Neural cell (in vitro differentiated cells): ENCODE data around the gene AKT3. TPM values are rescaled to one million over a fixed set of nuclear protein-coding genes. Genes with fewer than 3 reads are reported as not detected.

Source experiments
- H2AFZ ChIP-seq: fragments of 200-600, 300-800 bp; sonication (generic), shearing (Covaris generic); 2 replicates; pipeline ENCODE4 v1.6.0; 2014; ENCODE audit warnings: low read depth, mild to moderate bottlenecking, antibody characterized with exemption, low read length, moderate library complexity
- H3F3A ChIP-seq: fragments of 200-600 bp; shearing (Covaris generic); 2 replicates; pipeline ENCODE4 v1.6.1; 2016; ENCODE audit warnings: mild to moderate bottlenecking, moderate library complexity, mixed read lengths, antibody characterized with exemption, low read length; ENCODE audit not compliant: insufficient read depth, poor library complexity, severe bottlenecking
- H3K27ac ChIP-seq: fragments of 200-600, 300-800 bp; sonication (generic), shearing (Covaris generic); 2 replicates; pipeline ENCODE4 v1.5.1; 2014; ENCODE audit warnings: mild to moderate bottlenecking, low read length, moderate library complexity
- H3K27me3 ChIP-seq: fragments of 300-800, 200-600 bp; sonication (generic), shearing (Covaris generic); 2 replicates; pipeline ENCODE4 v1.6.0; 2014; ENCODE audit warnings: mild to moderate bottlenecking, low read depth, low read length, moderate library complexity; ENCODE audit not compliant: insufficient read depth
- H3K36me3 ChIP-seq: fragments of 300-800, 200-600 bp; sonication (generic), shearing (Covaris generic); 2 replicates; pipeline ENCODE4 v1.5.1; 2014; ENCODE audit warnings: mild to moderate bottlenecking, antibody characterized with exemption, low read length, moderate library complexity; ENCODE audit not compliant: insufficient read depth
- H3K4me2 ChIP-seq: fragments of 300-800, 200-600 bp; sonication (generic), shearing (Covaris generic); 2 replicates; pipeline ENCODE4 v1.6.0; 2014; ENCODE audit warnings: mild to moderate bottlenecking, low read length
- H3K4me3 ChIP-seq: fragments of 300-800, 200-600 bp; sonication (generic), shearing (Covaris generic); 2 replicates; pipeline ENCODE4 v1.5.1; 2014; ENCODE audit warnings: mild to moderate bottlenecking, low read length, moderate library complexity
- H3K79me2 ChIP-seq: fragments of 200-600 bp; shearing (Covaris generic); replicated peaks from 2 replicates; pipeline ENCODE4 v1.6.0; 2014; ENCODE audit warnings: mild to moderate bottlenecking, low read length, moderate library complexity; ENCODE audit not compliant: insufficient read depth
- H3K9ac ChIP-seq: fragments of 300-800, 200-600 bp; sonication (generic), shearing (Covaris generic); 2 replicates; pipeline ENCODE4 v1.6.1; 2016; ENCODE audit warnings: mild to moderate bottlenecking, low read length, mixed read lengths
- H3K9me2 ChIP-seq: fragments of 200-600 bp; shearing (Covaris generic); 2 replicates; pipeline ENCODE4 v1.6.1; 2016; ENCODE audit warnings: mild to moderate bottlenecking, low read length, mixed read lengths; ENCODE audit not compliant: insufficient read depth
- H3K9me3 ChIP-seq: fragments of 200-600, 300-800 bp; sonication (generic), shearing (Covaris generic); 2 replicates; pipeline ENCODE4 v1.6.1; 2016; ENCODE audit warnings: mild to moderate bottlenecking, mixed run types, low read length, moderate library complexity, mixed read lengths
- H4K20me1 ChIP-seq: fragments of 200-600 bp; shearing (Covaris generic); 2 replicates; pipeline ENCODE4 v1.6.1; 2016; ENCODE audit warnings: mild to moderate bottlenecking, mixed run types; ENCODE audit not compliant: insufficient read depth
- CTCF ChIP-seq: fragments of 450-650 bp; IDR thresholded peaks from 2 replicates; pipeline ENCODE4 v1.5.1; 2014; ENCODE audit warnings: antibody characterized with exemption, mild to moderate bottlenecking, moderate library complexity; ENCODE audit not compliant: poor library complexity, severe bottlenecking
- EP300 ChIP-seq: fragments of 450-650 bp; conservative IDR thresholded peaks from 2 replicates; pipeline ENCODE4 v1.6.1; 2014; ENCODE audit warnings: antibody characterized with exemption, mild to moderate bottlenecking, moderate library complexity; ENCODE audit not compliant: poor library complexity, severe bottlenecking
- EZH2 ChIP-seq: fragments of 200-600, 300-800 bp; shearing (Covaris generic), sonication (generic); IDR thresholded peaks from 2 replicates; pipeline ENCODE4 v1.6.1; 2014; ENCODE audit warnings: antibody characterized with exemption, low read length, borderline replicate concordance, mild to moderate bottlenecking; ENCODE audit not compliant: insufficient read depth, poor library complexity, severe bottlenecking
- MXI1 ChIP-seq: fragments of 450-650 bp; conservative IDR thresholded peaks from 2 replicates; pipeline ENCODE4 v1.6.1; 2014; ENCODE audit warnings: antibody characterized with exemption, mild to moderate bottlenecking; ENCODE audit not compliant: poor library complexity, severe bottlenecking
- POLR2AphosphoS5 ChIP-seq: IDR thresholded peaks from 2 replicates; pipeline ENCODE4 v1.6.1; 2012
- RAD21 ChIP-seq: fragments of 450-650 bp; conservative IDR thresholded peaks from 2 replicates; pipeline ENCODE4 v1.6.1; 2014; ENCODE audit warnings: antibody characterized with exemption, mild to moderate bottlenecking, moderate library complexity
- REST ChIP-seq: IDR thresholded peaks from 2 replicates; pipeline ENCODE4 v1.6.1; 2012; ENCODE audit warnings: borderline replicate concordance
- SMC3 ChIP-seq: fragments of 450-650 bp; conservative IDR thresholded peaks from 2 replicates; pipeline ENCODE4 v1.6.1; 2014; ENCODE audit warnings: antibody characterized with exemption, mild to moderate bottlenecking, moderate library complexity; ENCODE audit not compliant: poor library complexity
- TAF1 ChIP-seq: IDR thresholded peaks from 2 replicates; pipeline ENCODE4 v1.6.1; 2012; ENCODE audit warnings: low read depth
- polyA plus RNA-seq: library from polyadenylated mRNA; depleted of rRNA; stranded (reverse); fragments of >200 nt; gene quantifications from 2 replicates; pipeline ENCODE4 v1.2.3, GENCODE V29; 2014

Gene AKT3
- polyA plus RNA-seq, 1 donor from 2014 or later = 46.0 TPM

GRCh38 chr1:243849421-243850201, 432 bp downstream of the AKT3 start:
- Histone ChIP-seq H3K4me2 (no peak overlapping the region), H3K4me3 (peak overlapping the region; percentile 78), H3K79me2 (peaks cover 36% of the 10 kb centered on the region), H3K9ac (peak overlapping the region; percentile 75), H3K9me3 (no peaks in the 10 kb centered on the region), H3K27ac (peak overlapping the region; percentile 72), H3K9me2 (no peaks in the 10 kb centered on the region), H3F3A (no peaks in the 10 kb centered on the region), H3K36me3 (no peaks in the 10 kb centered on the region), H4K20me1 (no peaks in the 10 kb centered on the region), H3K27me3 (no peaks in the 10 kb centered on the region), H2AFZ (peak overlapping the region; percentile 48)
- TF ChIP-seq TAF1 (peak; percentile 30), EP300 (peak; percentile 26), POLR2AphosphoS5 (peak; percentile 59), REST (no peak), MXI1 (peak; percentile 68)

- H3K36me3 ChIP-seq = no peaks in the 10 kb centered on the region
- peaks cover 43% of the 10 kb centered on the region for H3K79me2 ChIP-seq
- TF ChIP-seq REST (no peak), POLR2AphosphoS5 (peak; percentile 62), RAD21 (no peak), TAF1 (peak; percentile 14), CTCF (no peak), EZH2 (no peak), SMC3 (peak; percentile 39), EP300 (no peak), MXI1 (no peak)
- H3F3A ChIP-seq = no peaks in the 10 kb centered on the region
- H3K4me3 ChIP-seq = peak overlapping the region; percentile 78
- H4K20me1 ChIP-seq = no peaks in the 10 kb centered on the region
- peak overlapping the region; percentile 53 for H3K4me2 ChIP-seq
- H2AFZ ChIP-seq = peak overlapping the region; percentile 48
- no peaks in the 10 kb centered on the region for H3K27me3 ChIP-seq
- no peaks in the 10 kb centered on the region for H3K9me3 ChIP-seq
- peak overlapping the region; percentile 72 for H3K27ac ChIP-seq
- no peaks in the 10 kb centered on the region for H3K9me2 ChIP-seq
- H3K9ac ChIP-seq = peak overlapping the region; percentile 75
Observed at GRCh38 chr1:243848858-243849420, 1.1 kb downstream of the AKT3 start.
